Stimulated activated CD8-positive, alpha-beta memory T cell treated with anti-CD3 and anti-CD28 coated beads, Interleukin-7, amount 100 ng/mL, for 24 hours (primary cell): ENCODE measurements around the gene MARK2.
"Not testable (repeated sequence)": the region's sequence is repeated elsewhere in the genome, so short reads cannot be mapped to it uniquely, and the experiment has no call there.

Source experiments
- DNase-seq: peaks from one replicate; pipeline ENCODE4 v3.0.0-alpha.2; 2020; ENCODE audit warnings: low read depth

MARK2 gene

GRCh38 chr11:63838678-63839507, at the start of gene MARK2:
TSS of gene MARK2 (plus strand) at chr11:63839110. CDS start at chr11:63839507, 397 bp downstream.
- peak; percentile 100 for DNase-seq

- DNase-seq = no peak
These were observed 47.3 kb upstream of the MARK2 start for GRCh38 chr11:63791495-63792167.

- no peak for DNase-seq
These were observed 45.7 kb upstream of the MARK2 start for GRCh38 chr11:63793161-63793560.

- no peak for DNase-seq
These were observed 43.8 kb upstream of the MARK2 start for GRCh38 chr11:63795066-63795465.

- DNase-seq = no peak
These were observed 38.0 kb upstream of the MARK2 start for GRCh38 chr11:63800921-63801320.

GRCh38 chr11:63802637-63803414, 36.1 kb upstream of the MARK2 start:
- no peak for DNase-seq

- no peak for DNase-seq
These were observed 34.7 kb upstream of the MARK2 start for GRCh38 chr11:63804259-63804658.

GRCh38 chr11:63805844-63806415, 33.0 kb upstream of the MARK2 start:
- no peak for DNase-seq

GRCh38 chr11:63810383-63810782, 28.5 kb upstream of the MARK2 start:
- DNase-seq = not testable (repeated sequence)

- DNase-seq = no peak
These were observed 27.4 kb upstream of the MARK2 start for GRCh38 chr11:63811522-63811921.

- DNase-seq = peak; percentile 43
These were observed 25.8 kb upstream of the MARK2 start, which contains the start of gene SPINDOC for GRCh38 chr11:63813035-63813562. TSS of gene SPINDOC (plus strand) at chr11:63813456. CDS start at chr11:63813687, 231 bp downstream.

GRCh38 chr11:63813563-63814382, 25.1 kb upstream of the MARK2 start:
- peak; percentile 11 for DNase-seq

- DNase-seq = no peak
These were observed 24.6 kb upstream of the MARK2 start for GRCh38 chr11:63814383-63814736.

- DNase-seq = no peak
These were observed 22.7 kb upstream of the MARK2 start for GRCh38 chr11:63816166-63816565.

GRCh38 chr11:63816732-63817131, 22.2 kb upstream of the MARK2 start:
- no peak for DNase-seq

GRCh38 chr11:63817758-63818498, 21.0 kb upstream of the MARK2 start:
- DNase-seq = no peak

- no peak for DNase-seq
These were observed 20.3 kb upstream of the MARK2 start for GRCh38 chr11:63818609-63819008.

GRCh38 chr11:63821411-63821810, 17.5 kb upstream of the MARK2 start:
- DNase-seq = no peak

GRCh38 chr11:63826471-63827190, 12.3 kb upstream of the MARK2 start:
- no peak for DNase-seq
